Mesendoderm (in vitro differentiated cells): ENCODE measurements around the gene PCDHB12.
A peak's percentile ranks its signal among the peaks of the same experiment; 100 is the strongest.
"Not testable (repeated sequence)": the region's sequence is repeated elsewhere in the genome, so short reads cannot be mapped to it uniquely, and the experiment has no call there.

ENCODE experiments used
- DNase-seq: peaks from one replicate; pipeline ENCODE4 v3.0.0; 2013
- H2AK5ac ChIP-seq: 2 replicates; pipeline ENCODE4 v1.6.1; 2013; ENCODE audit warnings: low read length, inconsistent platforms
- H2BK120ac ChIP-seq: 2 replicates; pipeline ENCODE4 v1.6.1; 2013; ENCODE audit warnings: low read depth, mild to moderate bottlenecking, low read length, moderate library complexity, mixed read lengths
- H2BK15ac ChIP-seq: replicated peaks from 2 replicates; pipeline ENCODE4 v1.6.1; 2013; ENCODE audit warnings: low read depth, mild to moderate bottlenecking, moderate library complexity
- H2BK5ac ChIP-seq: 2 replicates; pipeline ENCODE4 v1.6.1; 2013; ENCODE audit warnings: low read length, inconsistent platforms
- H3K18ac ChIP-seq: 2 replicates; pipeline ENCODE4 v1.6.1; 2013; ENCODE audit warnings: mild to moderate bottlenecking, low read length, mixed read lengths
- H3K23ac ChIP-seq: one replicate; pipeline ENCODE4 v1.6.1; 2013; ENCODE audit warnings: low read length
- H3K27ac ChIP-seq: 2 replicates; pipeline ENCODE4 v1.5.1; 2013; ENCODE audit warnings: low read depth, mild to moderate bottlenecking, inconsistent platforms, low read length, moderate library complexity
- H3K27me3 ChIP-seq: 2 replicates; pipeline ENCODE4 v1.6.1; 2013; ENCODE audit warnings: low read length, control low read depth, mild to moderate bottlenecking, inconsistent platforms; ENCODE audit not compliant: insufficient read depth, poor library complexity
- H3K36me3 ChIP-seq: 2 replicates; pipeline ENCODE4 v1.6.1; 2013; ENCODE audit warnings: low read length, inconsistent platforms; ENCODE audit not compliant: control insufficient read depth, insufficient read depth
- H3K4ac ChIP-seq: one replicate; pipeline ENCODE4 v1.6.1; 2013; ENCODE audit warnings: low read depth, mild to moderate bottlenecking, low read length, moderate library complexity
- H3K4me1 ChIP-seq: 2 replicates; pipeline ENCODE4 v1.6.1; 2013; ENCODE audit warnings: low read depth, low read length, inconsistent platforms; ENCODE audit not compliant: control insufficient read depth
- H3K4me2 ChIP-seq: 2 replicates; pipeline ENCODE4 v1.6.1; 2013; ENCODE audit warnings: low read length
- H3K4me3 ChIP-seq: 2 replicates; pipeline ENCODE4 v1.5.1; 2013; ENCODE audit warnings: mild to moderate bottlenecking, low read length
- H3K56ac ChIP-seq: one replicate; pipeline ENCODE4 v1.6.1; 2013; ENCODE audit warnings: low read length
- H3K79me1 ChIP-seq: 2 replicates; pipeline ENCODE4 v1.6.1; 2013; ENCODE audit warnings: low read length, inconsistent platforms
- H3K79me2 ChIP-seq: 2 replicates; pipeline ENCODE4 v1.6.1; 2013; ENCODE audit warnings: mild to moderate bottlenecking, low read length; ENCODE audit not compliant: control insufficient read depth, insufficient read depth
- H3K9ac ChIP-seq: 2 replicates; pipeline ENCODE4 v1.6.1; 2013; ENCODE audit warnings: low read length, inconsistent platforms
- H4K5ac ChIP-seq: one replicate; pipeline ENCODE4 v1.6.1; 2013; ENCODE audit warnings: low read length
- H4K8ac ChIP-seq: one replicate; pipeline ENCODE4 v1.6.1; 2013; ENCODE audit warnings: low read depth, mild to moderate bottlenecking, control low read depth, low read length, moderate library complexity
- WGBS: extraction: QIAGEN DNeasy Blood & Tissue Kit; methylation state at CpG from one replicate; pipeline ENCODE4 v1.1.7; 2013; ENCODE audit warnings: low lambda C conversion rate, missing lambda C conversion rate; ENCODE audit not compliant: insufficient coverage; ENCODE audit errors: extremely low coverage; 5-methylcytosine and 5-hydroxymethylcytosine counted together

The PCDHB12 gene

DNA sequence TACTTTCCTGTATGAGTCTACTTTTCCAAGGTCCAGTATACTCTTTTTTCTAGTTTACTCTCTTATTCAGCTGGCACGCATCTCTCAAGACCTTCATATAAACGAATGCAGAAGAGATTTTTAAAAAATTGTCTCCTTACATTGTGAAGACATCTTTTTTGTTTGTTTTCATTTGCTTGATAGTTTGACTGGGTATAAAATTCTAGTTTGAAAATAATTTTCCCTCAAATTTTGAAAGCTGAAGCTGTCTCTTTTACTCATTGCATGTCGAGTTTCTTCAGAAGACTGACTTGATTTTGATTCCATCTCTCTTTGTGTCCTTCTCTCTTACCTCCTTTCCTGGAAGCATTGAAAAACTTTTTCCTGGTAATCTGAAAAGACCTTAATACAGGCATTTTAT is 12.2 kb upstream of the PCDHB12 start:
- Histone ChIP-seq H3K9ac (no peak overlapping the region), H4K8ac (no peak overlapping the region), H3K4me3 (no peak overlapping the region), H2BK5ac (no peak overlapping the region), H3K36me3 (no peaks in the 10 kb centered on the region), H3K4me2 (no peak overlapping the region), H3K56ac (no peak overlapping the region), H3K4ac (no peak overlapping the region), H3K4me1 (no peaks in the 10 kb centered on the region), H3K79me2 (no peaks in the 10 kb centered on the region), H2BK120ac (no peak overlapping the region), H4K5ac (no peak overlapping the region), H3K27ac (no peak overlapping the region), H3K23ac (no peak overlapping the region), H3K79me1 (no peaks in the 10 kb centered on the region), H2AK5ac (no peak overlapping the region), H3K27me3 (no peaks in the 10 kb centered on the region), H3K18ac (no peak overlapping the region), H2BK15ac (no peak overlapping the region)
- no CpG with 5 or more reads among the region's 3 CpGs for WGBS
- no peak for DNase-seq

- Histone ChIP-seq H3K27me3 (no peaks in the 10 kb centered on the region), H3K79me2 (no peaks in the 10 kb centered on the region), H3K23ac (no peak within 1 kb of the TSS), H3K56ac (no peak within 1 kb of the TSS), H2BK120ac (no peak within 1 kb of the TSS), H2BK5ac (no peak within 1 kb of the TSS), H3K4me3 (no peak within 1 kb of the TSS), H2BK15ac (no peak within 1 kb of the TSS), H3K36me3 (no peaks in the 10 kb centered on the region), H4K5ac (no peak within 1 kb of the TSS), H3K18ac (no peak within 1 kb of the TSS), H3K4me1 (no peaks in the 10 kb centered on the region), H3K4me2 (no peak within 1 kb of the TSS), H3K27ac (no peak within 1 kb of the TSS), H3K9ac (no peak within 1 kb of the TSS), H4K8ac (no peak within 1 kb of the TSS), H3K79me1 (no peaks in the 10 kb centered on the region), H3K4ac (no peak within 1 kb of the TSS), H2AK5ac (no peak within 1 kb of the TSS)
- WGBS: no CpG with 5 or more reads among the region's 21 CpGs
- DNase-seq: peak; percentile 46
Measured at GRCh38 chr5:141199359-141200235, 8.9 kb upstream of the PCDHB12 start, which contains the start of gene PCDHB11. Gene PCDHB11 (plus strand): TSS chr5:141199627. CDS start chr5:141199775, 148 bp downstream.

DNA sequence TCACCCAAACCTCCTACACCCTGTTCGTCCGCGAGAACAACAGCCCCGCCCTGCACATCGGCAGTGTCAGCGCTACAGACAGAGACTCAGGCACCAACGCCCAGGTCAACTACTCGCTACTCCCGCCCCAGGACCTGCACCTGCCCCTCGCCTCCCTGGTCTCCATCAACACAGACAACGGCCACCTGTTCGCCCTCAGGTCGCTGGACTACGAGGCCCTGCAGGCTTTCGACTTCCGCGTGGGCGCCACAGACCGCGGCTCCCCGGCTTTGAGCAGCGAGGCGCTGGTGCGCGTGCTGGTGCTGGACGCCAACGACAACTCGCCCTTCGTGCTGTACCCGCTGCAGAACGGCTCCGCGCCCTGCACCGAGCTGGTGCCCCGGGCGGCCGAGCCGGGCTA is 7.4 kb upstream of the PCDHB12 start:
- H3K79me2 ChIP-seq: not testable (repeated sequence)

GRCh38 chr5:141201646-141202045 is 6.9 kb upstream of the PCDHB12 start:
- WGBS: no CpG with 5 or more reads among the region's 35 CpGs
- H4K8ac ChIP-seq, H3K9ac ChIP-seq, H2BK15ac ChIP-seq, H3K23ac ChIP-seq, H3K36me3 ChIP-seq, H3K27me3 ChIP-seq, H2BK120ac ChIP-seq, H3K56ac ChIP-seq, H2AK5ac ChIP-seq, H3K79me2 ChIP-seq, H3K79me1 ChIP-seq, H3K18ac ChIP-seq, H3K4ac ChIP-seq, H3K4me1 ChIP-seq, H3K4me3 ChIP-seq, H2BK5ac ChIP-seq, DNase-seq, H3K27ac ChIP-seq, H4K5ac ChIP-seq, H3K4me2 ChIP-seq: not testable (repeated sequence)

More for the DNA sequence above, 7.4 kb upstream of the PCDHB12 start:
- not testable (repeated sequence) for H3K79me1 ChIP-seq, H3K9ac ChIP-seq, H3K18ac ChIP-seq, H3K56ac ChIP-seq, H2BK15ac ChIP-seq, H3K4me2 ChIP-seq, H3K4me1 ChIP-seq, H3K27ac ChIP-seq, H2BK5ac ChIP-seq, H3K36me3 ChIP-seq, H4K5ac ChIP-seq, H4K8ac ChIP-seq, H3K4ac ChIP-seq, H3K23ac ChIP-seq, H2AK5ac ChIP-seq, H2BK120ac ChIP-seq, H3K27me3 ChIP-seq, H3K4me3 ChIP-seq, DNase-seq
- WGBS: no CpG with 5 or more reads among the region's 38 CpGs

GRCh38 chr5:141210281-141210680 is 1.8 kb downstream of the PCDHB12 start:
- not testable (repeated sequence) for H3K79me2 ChIP-seq, H3K4ac ChIP-seq, H3K4me1 ChIP-seq, H3K23ac ChIP-seq, H4K5ac ChIP-seq, H3K36me3 ChIP-seq, H3K18ac ChIP-seq, H3K79me1 ChIP-seq, H2AK5ac ChIP-seq, H4K8ac ChIP-seq, H3K4me2 ChIP-seq, H3K27me3 ChIP-seq, H2BK120ac ChIP-seq, H2BK5ac ChIP-seq, H2BK15ac ChIP-seq, H3K56ac ChIP-seq, H3K27ac ChIP-seq, H3K4me3 ChIP-seq, H3K9ac ChIP-seq, DNase-seq
- no CpG with 5 or more reads among the region's 39 CpGs for WGBS

DNA sequence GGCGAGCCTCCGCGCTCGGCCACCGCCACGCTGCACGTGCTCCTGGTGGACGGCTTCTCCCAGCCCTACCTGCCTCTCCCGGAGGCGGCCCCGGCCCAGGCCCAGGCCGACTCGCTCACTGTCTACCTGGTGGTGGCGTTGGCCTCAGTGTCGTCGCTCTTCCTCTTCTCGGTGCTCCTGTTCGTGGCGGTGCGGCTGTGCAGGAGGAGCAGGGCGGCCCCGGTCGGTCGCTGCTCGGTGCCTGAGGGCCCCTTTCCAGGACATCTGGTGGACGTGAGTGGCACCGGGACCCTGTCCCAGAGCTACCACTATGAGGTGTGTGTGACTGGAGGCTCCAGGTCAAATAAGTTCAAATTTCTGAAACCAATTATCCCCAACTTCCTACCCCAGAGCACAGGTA is 2.3 kb downstream of the PCDHB12 start:
- H2BK120ac ChIP-seq, H3K56ac ChIP-seq, H3K79me1 ChIP-seq, H3K23ac ChIP-seq, H3K27ac ChIP-seq, H3K27me3 ChIP-seq, H3K79me2 ChIP-seq, H2AK5ac ChIP-seq, H3K9ac ChIP-seq, H3K4me3 ChIP-seq, H2BK15ac ChIP-seq, H2BK5ac ChIP-seq, H3K4ac ChIP-seq, H3K4me2 ChIP-seq, H3K36me3 ChIP-seq, H3K4me1 ChIP-seq, H4K5ac ChIP-seq, DNase-seq, H4K8ac ChIP-seq, H3K18ac ChIP-seq: not testable (repeated sequence)
- no CpG with 5 or more reads among the region's 27 CpGs for WGBS
